B cell (primary cell): ENCODE data around the gene ARRDC3. TPM values are rescaled to one million over a fixed set of nuclear protein-coding genes. Genes with fewer than 3 reads are reported as not detected.
"Not testable (repeated sequence)": the region's sequence is repeated elsewhere in the genome, so short reads cannot be mapped to it uniquely, and the experiment has no call there.

ENCODE experiments used
- ATAC-seq: fragments of 200-7000 bp; cut with Tn5 transposase; one replicate; pipeline ENCODE4 v1.10.0; 2021; ENCODE audit warnings: low read depth, mild to moderate bottlenecking, moderate number of reproducible peaks, moderate library complexity
- CTCF ChIA-PET: fragments of 350-600 bp; sonication (Branson Sonifier 250); formaldehyde crosslinking; loops from one replicate; lab custom pipeline; 2021; ENCODE audit warnings: antibody characterized with exemption, inconsistent platforms; lab: Charles Lee
- POLR2A ChIA-PET: fragments of 350-600 bp; sonication (Branson Sonifier 250); formaldehyde crosslinking; loops from one replicate; lab custom pipeline; 2021; ENCODE audit warnings: antibody characterized with exemption; lab: Charles Lee
- DNase-seq: peaks from one replicate; pipeline ENCODE4 v3.0.0; 2013
- H2AFZ ChIP-seq: 2 replicates; pipeline ENCODE4 v1.6.1; 2012; ENCODE audit warnings: mild to moderate bottlenecking, low read depth, low read length; ENCODE audit not compliant: insufficient read depth, poor library complexity, severe bottlenecking
- H3K27ac ChIP-seq, 2 donors: 1 replicate in 1 of 2; 2 replicates in 1 of 2; pipeline ENCODE4 v1.5.1; 2012 to 2013; ENCODE audit warnings: low read length in 2 of 2, mild to moderate bottlenecking in 2 of 2, moderate library complexity in 1 of 2
- H3K27me3 ChIP-seq, 4 experiments: fragments of 200-600 bp in 1 of 4; sonication (generic) in 1 of 4; replicated peaks in 1 of 4; 1 replicate in 2 of 4; 2 replicates in 2 of 4; pipeline versions ENCODE4 v1.6.1 to v1.7.0; 2013 to 2016; ENCODE audit warnings: low read length in 3 of 4, mild to moderate bottlenecking in 2 of 4, mixed read lengths in 1 of 4, moderate library complexity in 1 of 4; ENCODE audit not compliant: insufficient read depth in 4 of 4, control insufficient read depth in 3 of 4; ENCODE audit errors: control extremely low read depth in 1 of 4
- H3K36me3 ChIP-seq, 2 experiments: replicated peaks in 1 of 2; 1 replicate in 1 of 2; 2 replicates in 1 of 2; pipeline versions ENCODE4 v1.6.1 to v1.7.1; 2013; ENCODE audit warnings: low read length in 1 of 2; ENCODE audit not compliant: insufficient read depth in 2 of 2, control insufficient read depth in 1 of 2; ENCODE audit errors: control extremely low read depth in 1 of 2, extremely low read depth in 1 of 2
- H3K4me1 ChIP-seq, 2 donors: fragments of 200-600 bp in 1 of 2; sonication (generic) in 1 of 2; 1 replicate in 1 of 2; 2 replicates in 1 of 2; pipeline versions ENCODE4 v1.5.1 to v1.6.1; 2013 to 2017; ENCODE audit warnings: low read length in 2 of 2; ENCODE audit not compliant: control insufficient read depth in 2 of 2, insufficient read depth in 2 of 2
- H3K4me2 ChIP-seq: replicated peaks from 2 replicates; pipeline ENCODE3; 2012; ENCODE audit warnings: mild to moderate bottlenecking, low read depth, low read length; ENCODE audit not compliant: poor library complexity, severe bottlenecking
- H3K4me3 ChIP-seq, 5 experiments: fragments of 200-600 bp in 1 of 5; sonication (generic) in 1 of 5; 1 replicate in 3 of 5; 2 replicates in 2 of 5; pipeline versions ENCODE4 v1.5.1 to v1.7.0; 2011 to 2016; ENCODE audit warnings: low read length in 4 of 5, mild to moderate bottlenecking in 4 of 5, low read depth in 2 of 5, control low read depth in 1 of 5, moderate library complexity in 1 of 5; ENCODE audit not compliant: insufficient read depth in 1 of 5; ENCODE audit errors: control extremely low read depth in 1 of 5, extremely low read depth in 1 of 5
- H3K79me2 ChIP-seq: fragments of 200-600 bp; sonication (generic); one replicate; pipeline ENCODE4 v1.6.0; 2016; ENCODE audit warnings: low read length; ENCODE audit not compliant: control insufficient read depth, insufficient read depth
- H3K9ac ChIP-seq: fragments of 200-600 bp; sonication (generic); 2 replicates; pipeline ENCODE4 v1.6.1; 2017; ENCODE audit warnings: mild to moderate bottlenecking, low read length, moderate library complexity
- H3K9me3 ChIP-seq, 3 donors: one replicate each; pipeline versions ENCODE4 v1.6.1 to v1.7.1; 2013; ENCODE audit warnings: low read length in 2 of 3; ENCODE audit not compliant: control insufficient read depth in 2 of 3, insufficient read depth in 1 of 3; ENCODE audit errors: control extremely low read depth in 1 of 3
- H4K20me1 ChIP-seq: 2 replicates; pipeline ENCODE4 v1.6.0; 2012; ENCODE audit warnings: mild to moderate bottlenecking, low read length; ENCODE audit not compliant: insufficient read depth, control insufficient read depth, poor library complexity, severe bottlenecking
- H3K27ac Mint-ChIP-seq: one replicate; pipeline ENCODE4 v1.8.0; 2021; ENCODE audit warnings: mixed read lengths
- H3K27me3 Mint-ChIP-seq: one replicate; pipeline ENCODE4 v1.8.0; 2021; ENCODE audit warnings: mixed read lengths
- H3K4me1 Mint-ChIP-seq: one replicate; pipeline ENCODE4 v1.8.0; 2021; ENCODE audit warnings: mixed read lengths
- H3K4me3 Mint-ChIP-seq: one replicate; pipeline ENCODE4 v1.8.0; 2021; ENCODE audit warnings: mixed read lengths
- H3K9me3 Mint-ChIP-seq: one replicate; pipeline ENCODE4 v1.8.0; 2022; ENCODE audit warnings: mixed read lengths; ENCODE audit not compliant: insufficient read depth
- CTCF ChIP-seq: fragments of 200-600 bp; IDR thresholded peaks from one replicate; pipeline ENCODE4 v1.8.0; 2022; ENCODE audit warnings: antibody characterized with exemption, mild to moderate bottlenecking
- EZH2 ChIP-seq: IDR thresholded peaks from 2 replicates; pipeline ENCODE4 v1.6.1; 2012; ENCODE audit warnings: borderline replicate concordance, low read depth, mild to moderate bottlenecking, moderate library complexity, low read length; ENCODE audit not compliant: insufficient read depth, poor library complexity, severe bottlenecking
- WGBS: methylation state at CpG from one replicate; pipeline ENCODE4 v1.1.5; 2013; ENCODE audit warnings: missing lambda C conversion rate; ENCODE audit not compliant: insufficient coverage; 5-methylcytosine and 5-hydroxymethylcytosine counted together
- intact Hi-C: fragments of 100-400 bp; cut with micrococcal nuclease; formaldehyde crosslinking; loops from one replicate; pipeline ENCODE4 v1.10.0; 2022
- polyA plus RNA-seq: library from polyadenylated mRNA; depleted of rRNA; stranded (reverse); fragments of >200 nt; gene quantifications from 2 replicates; pipeline ENCODE4 v1.2.3, GENCODE V29; 2012
- total RNA-seq, 2 donors: library from RNA; stranded (reverse); fragments of 120-200 nt in 1 of 2; gene quantifications; 1 replicate in 1 of 2; 2 replicates in 1 of 2; pipeline versions ENCODE4 v1.2.3 to v1.2.4, GENCODE V29; 2013 to 2022

The ARRDC3 gene
- total and polyA plus RNA-seq, 2 donors (not counting 1 experiment from before 2014, with no cell fraction given): 52.9 to 84.9 TPM

- ChIA-PET POLR2A (no interaction called here), CTCF (interaction anchor here (5.3 to 9.3 kb wide), 4 partner anchors 31 to 522 kb away, joined by 48 to 195 read pairs (median 136); no protein-coding TSS in a partner anchor)
- no peak overlapping the region for H2AFZ ChIP-seq
- no peaks in the 10 kb centered on the region for H3K79me2 ChIP-seq
- Mint-ChIP-seq H3K27ac (no peak overlapping the region), H3K9me3 (no peaks in the 10 kb centered on the region), H3K27me3 (no peaks in the 10 kb centered on the region), H3K4me3 (no peak overlapping the region), H3K4me1 (peaks cover 14% of the 10 kb centered on the region)
- no peaks in the 10 kb centered on the region for H3K27me3 ChIP-seq
- no peaks in the 10 kb centered on the region for H3K36me3 ChIP-seq
- H4K20me1 ChIP-seq: no peaks in the 10 kb centered on the region
- no peak for DNase-seq
- no peak overlapping the region for H3K27ac ChIP-seq
- TF ChIP-seq EZH2 (no peak), CTCF (no peak)
- WGBS: no CpG with 5 or more reads among the region's 5 CpGs
- H3K9me3 ChIP-seq: no peaks in the 10 kb centered on the region
- H3K4me2 ChIP-seq: no peak overlapping the region
- no peak overlapping the region for H3K4me3 ChIP-seq
- H3K4me1 ChIP-seq: peaks cover 12% of the 10 kb centered on the region in 2 donors
- no peak for ATAC-seq
- no peak overlapping the region for H3K9ac ChIP-seq
- intact Hi-C loops: no loop called here
Observed at GRCh38 chr5:91388362-91388761, 5.2 kb upstream of the ARRDC3 start.

GRCh38 chr5:91386120-91386519, 3.0 kb upstream of the ARRDC3 start:
- intact Hi-C loops: no loop called here
- H3K27ac Mint-ChIP-seq: no peak overlapping the region
- no peaks in the 10 kb centered on the region for H3K9me3 Mint-ChIP-seq
- peaks cover 15% of the 10 kb centered on the region for H3K4me1 Mint-ChIP-seq
- H3K4me3 Mint-ChIP-seq: no peak overlapping the region
- H3K79me2 ChIP-seq: peaks cover 17% of the 10 kb centered on the region
- H3K27ac ChIP-seq: no peak overlapping the region
- CTCF ChIA-PET: interaction anchor here (1.0 to 9.3 kb wide), 19 partner anchors 10 to 519 kb away, joined by 3 to 195 read pairs (median 21); no protein-coding TSS in a partner anchor
- TF ChIP-seq CTCF: no peak
- TF ChIP-seq EZH2: no peak
- no peaks in the 10 kb centered on the region for H3K27me3 ChIP-seq
- DNase-seq (no peak), ATAC-seq (no peak)
- H3K4me1 ChIP-seq: peaks cover 12% of the 10 kb centered on the region in 2 donors
- no peaks in the 10 kb centered on the region for H3K27me3 Mint-ChIP-seq
- H3K9ac ChIP-seq: no peak overlapping the region
- no peak overlapping the region for H2AFZ ChIP-seq
- no peak overlapping the region for H3K4me2 ChIP-seq
- WGBS: 100% methylated on average over 1 of the region's 2 CpGs
- POLR2A ChIA-PET: no interaction called here
- H3K9me3 ChIP-seq: no peaks in the 10 kb centered on the region
- H4K20me1 ChIP-seq: no peaks in the 10 kb centered on the region
- H3K4me3 ChIP-seq: no peak overlapping the region
- H3K36me3 ChIP-seq: no peaks in the 10 kb centered on the region

GRCh38 chr5:91385596-91385995, 2.5 kb upstream of the ARRDC3 start:
- not testable (repeated sequence) for H3K4me3 Mint-ChIP-seq, H3K4me3 ChIP-seq, H3K4me2 ChIP-seq, H3K27me3 Mint-ChIP-seq, H3K9ac ChIP-seq, H2AFZ ChIP-seq, H3K27ac ChIP-seq, H3K9me3 Mint-ChIP-seq, H3K27ac Mint-ChIP-seq, H4K20me1 ChIP-seq, H3K36me3 ChIP-seq, ATAC-seq, H3K9me3 ChIP-seq, H3K27me3 ChIP-seq, DNase-seq
- Histone ChIP-seq H3K4me1 (peaks cover 12% of the 10 kb centered on the region in 2 donors), H3K79me2 (peaks cover 19% of the 10 kb centered on the region)
- 93% methylated on average over 6 of the region's 11 CpGs for WGBS
- POLR2A ChIA-PET: interaction anchor here (1.0 kb wide), 1 partner anchor 8 kb away, joined by 3 read pairs; no protein-coding TSS in a partner anchor
- CTCF ChIA-PET: interaction anchor here (0.7 to 9.3 kb wide), 41 partner anchors 8 to 912 kb away, joined by 3 to 195 read pairs (median 7); no protein-coding TSS in a partner anchor
- peaks cover 15% of the 10 kb centered on the region for H3K4me1 Mint-ChIP-seq
- intact Hi-C loops: loop anchor here (1.0 to 2.0 kb wide), 4 partner anchors 33 to 857 kb away; partner anchors contain the start of gene LYSMD3
